ENCODE results near the gene RRM1.
"Not testable (repeated sequence)": the region's sequence is repeated elsewhere in the genome, so short reads cannot be mapped to it uniquely, and the experiment has no call there.

Gene RRM1

GRCh38 chr11:4146070-4146771 is 51.6 kb downstream of the RRM1 start:
- DNase-seq: no peak

- DNase-seq: no peak
Observed at GRCh38 chr11:4146772-4147098, 52.1 kb downstream of the RRM1 start.

- DNase-seq: no peak
Observed at GRCh38 chr11:4154503-4154902, 59.9 kb downstream of the RRM1 start.

- no peak for DNase-seq
Observed at GRCh38 chr11:4156571-4156970, 62.0 kb downstream of the RRM1 start.

GRCh38 chr11:4158818-4159217 is 64.2 kb downstream of the RRM1 start:
- DNase-seq: not testable (repeated sequence)

GRCh38 chr11:4161305-4161704 is 66.7 kb downstream of the RRM1 start:
- no peak for DNase-seq

GRCh38 chr11:4164884-4165590 is 70.4 kb downstream of the RRM1 start:
- DNase-seq: no peak

GRCh38 chr11:4167292-4167691 is 72.7 kb downstream of the RRM1 start:
- DNase-seq: no peak

GRCh38 chr11:4167758-4168157 is 73.2 kb downstream of the RRM1 start:
- no peak for DNase-seq

GRCh38 chr11:4175620-4176350 is 81.2 kb downstream of the RRM1 start:
- not testable (repeated sequence) for DNase-seq

- no peak for DNase-seq
Observed at GRCh38 chr11:4178813-4179662, 84.4 kb downstream of the RRM1 start.

GRCh38 chr11:4180441-4181183 is 86.0 kb downstream of the RRM1 start:
- DNase-seq: no peak

GRCh38 chr11:4181782-4182721 is 87.5 kb downstream of the RRM1 start:
- peak; percentile 44 for DNase-seq

- DNase-seq: no peak
Observed at GRCh38 chr11:4183410-4184057, 88.9 kb downstream of the RRM1 start.

- DNase-seq: no peak
Observed at GRCh38 chr11:4184163-4184916, 89.7 kb downstream of the RRM1 start.

GRCh38 chr11:4185561-4185960 is 91.0 kb downstream of the RRM1 start:
- DNase-seq: no peak

GRCh38 chr11:4186464-4187054 is 92.0 kb downstream of the RRM1 start:
- no peak for DNase-seq

- peak; percentile 71 for DNase-seq
Observed at GRCh38 chr11:4187055-4187988, 92.7 kb downstream of the RRM1 start.

Data from NCI-H226 (cell line).